ENCODE data around the gene NCAM1.

GRCh38 chr11:113138731-113139130 is 177.5 kb downstream of the NCAM1 start:
- TF ChIP-seq, protein P1, sequence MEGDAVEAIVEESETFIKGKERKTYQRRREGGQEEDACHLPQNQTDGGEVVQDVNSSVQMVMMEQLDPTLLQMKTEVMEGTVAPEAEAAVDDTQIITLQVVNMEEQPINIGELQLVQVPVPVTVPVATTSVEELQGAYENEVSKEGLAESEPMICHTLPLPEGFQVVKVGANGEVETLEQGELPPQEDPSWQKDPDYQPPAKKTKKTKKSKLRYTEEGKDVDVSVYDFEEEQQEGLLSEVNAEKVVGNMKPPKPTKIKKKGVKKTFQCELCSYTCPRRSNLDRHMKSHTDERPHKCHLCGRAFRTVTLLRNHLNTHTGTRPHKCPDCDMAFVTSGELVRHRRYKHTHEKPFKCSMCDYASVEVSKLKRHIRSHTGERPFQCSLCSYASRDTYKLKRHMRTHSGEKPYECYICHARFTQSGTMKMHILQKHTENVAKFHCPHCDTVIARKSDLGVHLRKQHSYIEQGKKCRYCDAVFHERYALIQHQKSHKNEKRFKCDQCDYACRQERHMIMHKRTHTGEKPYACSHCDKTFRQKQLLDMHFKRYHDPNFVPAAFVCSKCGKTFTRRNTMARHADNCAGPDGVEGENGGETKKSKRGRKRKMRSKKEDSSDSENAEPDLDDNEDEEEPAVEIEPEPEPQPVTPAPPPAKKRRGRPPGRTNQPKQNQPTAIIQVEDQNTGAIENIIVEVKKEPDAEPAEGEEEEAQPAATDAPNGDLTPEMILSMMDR (IDR thresholded peaks at IDR 0.05; ENCODE audit: borderline replicate concordance, extremely low read depth, low read length, poor library complexity, severe bottlenecking), result no peak
- TF ChIP-seq EZH2 (IDR thresholded peaks at IDR 0.05; ENCODE audit: borderline replicate concordance, low read depth, low read length, severe bottlenecking), result no peak
